Trophoblast cell (in vitro differentiated cells and primary cell): ENCODE measurements around the gene ZFAND4.

Experiments used
- DNase-seq, 2 donors: peaks; one replicate each; pipeline ENCODE4 v3.0.0-alpha.2; 2016
- H2AFZ ChIP-seq: 2 replicates; pipeline ENCODE4 v1.6.1; 2013; ENCODE audit warnings: low read length, moderate library complexity, mild to moderate bottlenecking; ENCODE audit not compliant: insufficient read depth, poor library complexity
- H2AK5ac ChIP-seq: 2 replicates; pipeline ENCODE4 v1.6.1; 2013; ENCODE audit warnings: mild to moderate bottlenecking, low read length
- H2BK120ac ChIP-seq: 2 replicates; pipeline ENCODE4 v1.6.1; 2013; ENCODE audit warnings: low read length, mild to moderate bottlenecking, moderate library complexity; ENCODE audit not compliant: insufficient read depth, poor library complexity
- H2BK12ac ChIP-seq: 2 replicates; pipeline ENCODE4 v1.6.1; 2013; ENCODE audit warnings: mild to moderate bottlenecking, low read length, moderate library complexity
- H2BK5ac ChIP-seq: 2 replicates; pipeline ENCODE4 v1.6.1; 2013; ENCODE audit warnings: low read length, low read depth, moderate library complexity, mild to moderate bottlenecking; ENCODE audit not compliant: poor library complexity
- H3K14ac ChIP-seq: 2 replicates; pipeline ENCODE4 v1.6.1; 2013; ENCODE audit warnings: mild to moderate bottlenecking, low read length
- H3K18ac ChIP-seq: 2 replicates; pipeline ENCODE4 v1.6.1; 2013; ENCODE audit warnings: mild to moderate bottlenecking, low read length
- H3K23ac ChIP-seq: 2 replicates; pipeline ENCODE4 v1.6.1; 2013; ENCODE audit warnings: low read length
- H3K27ac ChIP-seq: 2 replicates; pipeline ENCODE4 v1.5.1; 2013; ENCODE audit warnings: low read depth, mild to moderate bottlenecking, inconsistent platforms, low read length, moderate library complexity
- H3K27me3 ChIP-seq: 2 replicates; pipeline ENCODE4 v1.6.1; 2013; ENCODE audit warnings: inconsistent platforms, mild to moderate bottlenecking, low read length, moderate library complexity; ENCODE audit not compliant: insufficient read depth
- H3K36me3 ChIP-seq, 2 experiments: 1 replicate in 1 of 2; 2 replicates in 1 of 2; pipeline ENCODE4 v1.6.1; 2013; ENCODE audit warnings: low read length in 2 of 2, mild to moderate bottlenecking in 2 of 2, moderate library complexity in 1 of 2; ENCODE audit not compliant: insufficient read depth in 2 of 2, control insufficient read depth in 1 of 2
- H3K4ac ChIP-seq: 2 replicates; pipeline ENCODE4 v1.6.1; 2013; ENCODE audit warnings: low read depth, mild to moderate bottlenecking, low read length, moderate library complexity
- H3K4me1 ChIP-seq, 2 experiments: 1 replicate in 1 of 2; 2 replicates in 1 of 2; pipeline ENCODE4 v1.6.1; 2013; ENCODE audit warnings: low read length in 2 of 2, mild to moderate bottlenecking in 2 of 2, moderate library complexity in 1 of 2; ENCODE audit not compliant: insufficient read depth in 2 of 2, control insufficient read depth in 1 of 2
- H3K4me2 ChIP-seq: 2 replicates; pipeline ENCODE4 v1.6.1; 2013; ENCODE audit warnings: inconsistent platforms, mild to moderate bottlenecking, low read length, moderate library complexity
- H3K4me3 ChIP-seq: 2 replicates; pipeline ENCODE4 v1.5.1; 2013; ENCODE audit warnings: mild to moderate bottlenecking, low read depth, low read length, inconsistent platforms
- H3K79me1 ChIP-seq: one replicate; pipeline ENCODE4 v1.6.1; 2013; ENCODE audit warnings: low read length
- H3K79me2 ChIP-seq: 2 replicates; pipeline ENCODE4 v1.6.1; 2013; ENCODE audit warnings: low read length, mild to moderate bottlenecking; ENCODE audit not compliant: control insufficient read depth, insufficient read depth, poor library complexity
- H3K9ac ChIP-seq: 2 replicates; pipeline ENCODE4 v1.6.1; 2013; ENCODE audit warnings: mild to moderate bottlenecking, low read length
- H3K9me3 ChIP-seq: 2 replicates; pipeline ENCODE4 v1.6.1; 2013; ENCODE audit warnings: low read depth, mild to moderate bottlenecking, control low read depth, inconsistent platforms, low read length; ENCODE audit not compliant: insufficient read depth
- H4K12ac ChIP-seq: 2 replicates; pipeline ENCODE4 v1.6.1; 2013; ENCODE audit warnings: low read depth, mild to moderate bottlenecking, low read length, moderate library complexity
- H4K8ac ChIP-seq: 2 replicates; pipeline ENCODE4 v1.6.1; 2013; ENCODE audit warnings: low read depth, mild to moderate bottlenecking, low read length, moderate library complexity
- H4K91ac ChIP-seq: one replicate; pipeline ENCODE4 v1.6.1; 2013; ENCODE audit warnings: low read depth, mild to moderate bottlenecking, low read length, moderate library complexity
- WGBS: extraction: QIAGEN DNeasy Blood & Tissue Kit; methylation state at CpG from one replicate; pipeline ENCODE4 v1.1.7; 2013; ENCODE audit warnings: missing lambda C conversion rate; ENCODE audit not compliant: insufficient read length, insufficient coverage; ENCODE audit errors: extremely low coverage; 5-methylcytosine and 5-hydroxymethylcytosine counted together

Gene ZFAND4

GRCh38 chr10:45586028-45586824 lies 86.3 kb downstream of the ZFAND4 start:
- Histone ChIP-seq H4K91ac (no peak overlapping the region), H3K79me2 (no peaks in the 10 kb centered on the region), H3K27ac (no peak overlapping the region), H2AFZ (no peak overlapping the region), H4K8ac (no peak overlapping the region), H3K4ac (no peak overlapping the region), H3K9ac (no peak overlapping the region), H3K9me3 (no peaks in the 10 kb centered on the region), H3K36me3 (no peaks in the 10 kb centered on the region), H3K4me2 (no peak overlapping the region), H3K4me3 (no peak overlapping the region), H3K27me3 (no peaks in the 10 kb centered on the region), H2BK12ac (no peak overlapping the region), H2BK120ac (no peak overlapping the region), H3K79me1 (no peaks in the 10 kb centered on the region), H2BK5ac (no peak overlapping the region), H3K4me1 (no peaks in the 10 kb centered on the region), H2AK5ac (no peak overlapping the region), H3K23ac (no peak overlapping the region), H3K14ac (no peak overlapping the region), H3K18ac (no peak overlapping the region), H4K12ac (no peak overlapping the region)
- no peak for DNase-seq
- no CpG with 5 or more reads among the region's 3 CpGs for WGBS

GRCh38 chr10:45585131-45585530 lies 87.4 kb downstream of the ZFAND4 start:
- Histone ChIP-seq H3K79me1 (no peaks in the 10 kb centered on the region), H2BK12ac (no peak overlapping the region), H2AK5ac (no peak overlapping the region), H3K4me2 (no peak overlapping the region), H3K79me2 (no peaks in the 10 kb centered on the region), H3K9ac (no peak overlapping the region), H4K12ac (no peak overlapping the region), H2BK5ac (no peak overlapping the region), H4K91ac (no peak overlapping the region), H3K4me1 (no peaks in the 10 kb centered on the region), H3K27ac (no peak overlapping the region), H3K14ac (no peak overlapping the region), H2BK120ac (no peak overlapping the region), H3K9me3 (no peaks in the 10 kb centered on the region), H2AFZ (no peak overlapping the region), H4K8ac (no peak overlapping the region), H3K23ac (no peak overlapping the region), H3K4me3 (no peak overlapping the region), H3K27me3 (no peaks in the 10 kb centered on the region), H3K18ac (no peak overlapping the region), H3K4ac (no peak overlapping the region), H3K36me3 (no peaks in the 10 kb centered on the region)
- no CpG with 5 or more reads among the region's 2 CpGs for WGBS
- DNase-seq = no peak

- H3K27me3 ChIP-seq = no peaks in the 10 kb centered on the region
- DNase-seq = no peak
- no peaks in the 10 kb centered on the region for H3K4me1 ChIP-seq
- no peak overlapping the region for H3K4ac ChIP-seq
- no peak overlapping the region for H4K91ac ChIP-seq
- WGBS = no CpG with 5 or more reads among the region's 1 CpG
- no peak overlapping the region for H3K18ac ChIP-seq
- H3K4me3 ChIP-seq = no peak overlapping the region
- no peak overlapping the region for H3K4me2 ChIP-seq
- H2BK120ac ChIP-seq = no peak overlapping the region
- no peak overlapping the region for H4K8ac ChIP-seq
- H2BK5ac ChIP-seq = no peak overlapping the region
- H3K79me2 ChIP-seq = no peaks in the 10 kb centered on the region
- no peak overlapping the region for H3K23ac ChIP-seq
- H3K36me3 ChIP-seq = no peaks in the 10 kb centered on the region
- no peak overlapping the region for H2AFZ ChIP-seq
- no peaks in the 10 kb centered on the region for H3K79me1 ChIP-seq
- H3K14ac ChIP-seq = no peak overlapping the region
- no peak overlapping the region for H2AK5ac ChIP-seq
- no peak overlapping the region for H2BK12ac ChIP-seq
- no peak overlapping the region for H3K27ac ChIP-seq
- no peaks in the 10 kb centered on the region for H3K9me3 ChIP-seq
- H4K12ac ChIP-seq = no peak overlapping the region
- H3K9ac ChIP-seq = no peak overlapping the region
Observed at GRCh38 chr10:45582386-45582781, 90.2 kb downstream of the ZFAND4 start.

GRCh38 chr10:45581582-45582385 lies 90.8 kb downstream of the ZFAND4 start:
- no CpG with 5 or more reads among the region's 3 CpGs for WGBS
- Histone ChIP-seq H3K79me2 (no peaks in the 10 kb centered on the region), H3K4ac (no peak overlapping the region), H3K23ac (no peak overlapping the region), H3K9ac (no peak overlapping the region), H2AK5ac (no peak overlapping the region), H3K27ac (no peak overlapping the region), H3K18ac (no peak overlapping the region), H4K91ac (no peak overlapping the region), H4K8ac (no peak overlapping the region), H3K36me3 (no peaks in the 10 kb centered on the region), H3K4me1 (no peaks in the 10 kb centered on the region), H3K9me3 (no peaks in the 10 kb centered on the region), H4K12ac (no peak overlapping the region), H2BK5ac (no peak overlapping the region), H2BK120ac (no peak overlapping the region), H3K14ac (no peak overlapping the region), H3K4me3 (no peak overlapping the region), H3K27me3 (no peaks in the 10 kb centered on the region), H2AFZ (no peak overlapping the region), H2BK12ac (no peak overlapping the region), H3K79me1 (no peaks in the 10 kb centered on the region), H3K4me2 (no peak overlapping the region)
- DNase-seq = no peak
